Rectal smooth muscle tissue (tissue), 1 donor: ENCODE data around the gene XPR1.
"Not testable (repeated sequence)": the region's sequence is repeated elsewhere in the genome, so short reads cannot be mapped to it uniquely, and the experiment has no call there.

Source experiments
- H3K27ac ChIP-seq: one replicate; pipeline ENCODE4 v1.7.0; 2013; ENCODE audit warnings: low read depth, low read length, inconsistent platforms
- H3K27me3 ChIP-seq: one replicate; pipeline ENCODE4 v1.7.0; 2013; ENCODE audit warnings: low read length; ENCODE audit not compliant: control insufficient read depth, insufficient read depth
- H3K36me3 ChIP-seq: one replicate; pipeline ENCODE4 v1.7.0; 2013; ENCODE audit warnings: low read length; ENCODE audit not compliant: control insufficient read depth, insufficient read depth
- H3K4me1 ChIP-seq: one replicate; pipeline ENCODE4 v1.7.0; 2013; ENCODE audit warnings: low read length; ENCODE audit not compliant: control insufficient read depth, insufficient read depth
- H3K4me3 ChIP-seq: one replicate; pipeline ENCODE4 v1.7.0; 2013; ENCODE audit warnings: low read length
- H3K9ac ChIP-seq: one replicate; pipeline ENCODE4 v1.7.0; 2013; ENCODE audit warnings: low read length

XPR1 gene

DNA sequence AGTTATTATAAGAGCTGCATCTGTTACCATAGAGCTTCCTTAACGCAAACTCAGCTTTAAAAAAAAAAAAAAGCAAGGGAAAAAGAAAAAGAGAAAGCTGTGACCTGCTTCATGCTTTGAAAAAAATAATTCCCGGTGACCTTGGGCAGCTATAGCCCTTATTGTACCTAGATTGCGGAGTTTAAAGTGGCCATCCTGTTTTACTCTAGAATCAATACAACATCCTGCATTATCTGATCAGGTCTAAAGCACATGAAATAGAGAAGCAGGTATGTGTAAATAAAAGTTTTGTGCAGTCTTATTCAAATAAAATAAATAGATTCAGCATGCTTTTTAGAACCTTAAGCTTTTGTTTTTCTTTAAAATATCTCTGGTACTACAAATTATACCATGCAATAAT, 154.1 kb downstream of the XPR1 start:
- Histone ChIP-seq H3K9ac (no peak overlapping the region), H3K27me3 (no peaks in the 10 kb centered on the region), H3K36me3 (no peaks in the 10 kb centered on the region), H3K27ac (no peak overlapping the region), H3K4me1 (no peaks in the 10 kb centered on the region), H3K4me3 (no peak overlapping the region)

- Histone ChIP-seq H3K4me1 (no peaks in the 10 kb centered on the region), H3K4me3 (no peak overlapping the region)
These were observed 154.8 kb downstream of the XPR1 start for GRCh38 chr1:180786624-180787023.

GRCh38 chr1:180787628-180788307, 155.9 kb downstream of the XPR1 start:
- Histone ChIP-seq H3K36me3 (no peaks in the 10 kb centered on the region), H3K4me1 (no peaks in the 10 kb centered on the region), H3K4me3 (no peak overlapping the region)

More at GRCh38 chr1:180786624-180787023, 154.8 kb downstream of the XPR1 start:
- no peak overlapping the region for H3K27ac ChIP-seq
- no peaks in the 10 kb centered on the region for H3K27me3 ChIP-seq
- no peak overlapping the region for H3K9ac ChIP-seq
- no peaks in the 10 kb centered on the region for H3K36me3 ChIP-seq

DNA sequence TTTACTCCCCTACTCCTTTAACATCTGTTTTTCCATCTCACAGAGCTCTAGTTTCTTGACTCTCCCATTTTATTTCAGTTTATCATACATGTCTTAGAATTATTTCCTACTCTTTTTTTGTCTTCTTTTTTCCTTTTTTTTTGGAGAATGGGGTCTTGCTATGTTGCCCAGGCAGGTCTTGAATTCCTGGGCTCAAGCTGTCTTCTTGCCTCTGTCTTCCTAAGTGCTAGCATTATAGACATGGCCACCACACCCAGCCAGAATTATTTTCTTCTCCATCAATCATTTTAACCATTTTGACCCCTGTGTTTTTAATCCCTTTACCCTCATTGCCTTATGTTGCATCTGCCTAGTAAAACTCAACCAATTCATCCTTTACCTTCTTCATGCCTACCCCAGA, 157.6 kb downstream of the XPR1 start:
- H3K9ac ChIP-seq = no peak overlapping the region
- H3K27ac ChIP-seq = no peak overlapping the region
- H3K27me3 ChIP-seq = no peaks in the 10 kb centered on the region
- H3K4me3 ChIP-seq = no peak overlapping the region
- H3K36me3 ChIP-seq = no peaks in the 10 kb centered on the region
- H3K4me1 ChIP-seq = no peaks in the 10 kb centered on the region

More at GRCh38 chr1:180787628-180788307, 155.9 kb downstream of the XPR1 start:
- H3K27ac ChIP-seq = no peak overlapping the region
- H3K27me3 ChIP-seq = no peaks in the 10 kb centered on the region
- no peak overlapping the region for H3K9ac ChIP-seq

DNA sequence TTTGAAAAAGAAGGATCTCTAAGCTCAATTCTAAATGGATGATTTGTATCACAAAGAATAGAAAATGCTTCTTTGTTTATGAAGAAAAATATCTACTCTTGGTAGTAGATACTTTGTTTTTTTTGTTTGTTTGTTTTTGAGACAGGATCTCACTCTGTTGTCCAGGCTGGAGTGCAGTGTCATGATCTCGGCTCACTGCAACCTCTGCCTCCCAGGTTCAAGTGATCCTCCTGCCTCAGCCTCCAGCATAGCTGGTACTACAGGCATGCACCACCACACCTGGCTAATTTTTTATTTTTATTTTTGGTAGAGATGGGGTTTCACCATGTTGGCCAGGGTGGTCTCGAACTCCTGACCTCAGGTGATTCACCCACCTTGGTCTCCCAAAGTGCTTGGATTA, 159.3 kb downstream of the XPR1 start:
- H3K4me1 ChIP-seq, H3K4me3 ChIP-seq, H3K27ac ChIP-seq, H3K9ac ChIP-seq, H3K36me3 ChIP-seq, H3K27me3 ChIP-seq: not testable (repeated sequence)

DNA sequence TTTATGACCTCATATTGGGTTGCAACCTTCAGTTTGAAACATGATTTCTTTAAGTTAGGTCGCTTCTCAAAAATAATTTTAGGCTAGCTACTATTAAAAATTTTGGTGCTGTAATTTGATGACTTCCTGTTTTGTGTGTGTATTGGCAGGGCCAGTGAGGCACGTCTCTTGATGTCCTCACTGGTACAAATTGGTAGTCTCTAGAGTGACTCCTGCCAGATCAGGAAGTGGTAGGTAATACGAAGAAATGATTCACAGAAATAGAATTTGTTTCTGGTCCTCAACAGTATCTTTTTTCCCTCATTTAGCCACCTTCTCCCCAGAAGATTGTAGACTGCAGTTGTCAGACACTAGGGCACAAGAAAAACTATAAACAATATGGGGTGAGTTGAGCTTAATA, 160.0 kb downstream of the XPR1 start:
- Histone ChIP-seq H3K27ac (no peak overlapping the region), H3K9ac (no peak overlapping the region), H3K4me3 (no peak overlapping the region), H3K27me3 (no peaks in the 10 kb centered on the region), H3K4me1 (no peaks in the 10 kb centered on the region), H3K36me3 (no peaks in the 10 kb centered on the region)

- Histone ChIP-seq H3K4me1 (no peaks in the 10 kb centered on the region), H3K9ac (no peak overlapping the region), H3K27ac (no peak overlapping the region), H3K36me3 (no peaks in the 10 kb centered on the region), H3K4me3 (no peak overlapping the region), H3K27me3 (no peaks in the 10 kb centered on the region)
These were observed 161.6 kb downstream of the XPR1 start for GRCh38 chr1:180793451-180793850.

GRCh38 chr1:180796897-180797640, 165.2 kb downstream of the XPR1 start:
- Histone ChIP-seq H3K27ac (no peak overlapping the region), H3K27me3 (no peaks in the 10 kb centered on the region), H3K4me3 (no peak overlapping the region), H3K9ac (no peak overlapping the region), H3K4me1 (no peaks in the 10 kb centered on the region), H3K36me3 (no peaks in the 10 kb centered on the region)

GRCh38 chr1:180800945-180801344, 169.1 kb downstream of the XPR1 start:
- Histone ChIP-seq H3K36me3 (no peaks in the 10 kb centered on the region), H3K27me3 (no peaks in the 10 kb centered on the region), H3K4me1 (no peaks in the 10 kb centered on the region), H3K27ac (no peak overlapping the region), H3K4me3 (no peak overlapping the region), H3K9ac (no peak overlapping the region)

GRCh38 chr1:180802813-180803212, 171.0 kb downstream of the XPR1 start:
- no peak overlapping the region for H3K9ac ChIP-seq
- H3K27ac ChIP-seq = no peak overlapping the region
- no peaks in the 10 kb centered on the region for H3K4me1 ChIP-seq
- H3K4me3 ChIP-seq = no peak overlapping the region
- H3K36me3 ChIP-seq = no peaks in the 10 kb centered on the region
- no peaks in the 10 kb centered on the region for H3K27me3 ChIP-seq

- Histone ChIP-seq H3K4me3 (no peak overlapping the region), H3K36me3 (no peaks in the 10 kb centered on the region), H3K27me3 (no peaks in the 10 kb centered on the region), H3K4me1 (no peaks in the 10 kb centered on the region), H3K27ac (no peak overlapping the region), H3K9ac (no peak overlapping the region)
These were observed 173.5 kb downstream of the XPR1 start for GRCh38 chr1:180805316-180805715.

- H3K4me1 ChIP-seq = no peaks in the 10 kb centered on the region
- H3K27ac ChIP-seq = no peak overlapping the region
- no peak overlapping the region for H3K9ac ChIP-seq
- H3K27me3 ChIP-seq = no peaks in the 10 kb centered on the region
- H3K36me3 ChIP-seq = no peaks in the 10 kb centered on the region
- H3K4me3 ChIP-seq = no peak overlapping the region
These were observed 179.5 kb downstream of the XPR1 start for GRCh38 chr1:180811298-180811697.

- Histone ChIP-seq H3K4me1 (no peaks in the 10 kb centered on the region), H3K4me3 (no peak overlapping the region), H3K27ac (no peak overlapping the region), H3K36me3 (no peaks in the 10 kb centered on the region), H3K9ac (no peak overlapping the region), H3K27me3 (no peaks in the 10 kb centered on the region)
These were observed 180.1 kb downstream of the XPR1 start for GRCh38 chr1:180811886-180812285.
